Neural cell (in vitro differentiated cells): ENCODE results near the gene NTSR2. TPM values are rescaled to one million over a fixed set of nuclear protein-coding genes. Genes with fewer than 3 reads are reported as not detected.

Source experiments
- H2AFZ ChIP-seq: fragments of 200-600, 300-800 bp; sonication (generic), shearing (Covaris generic); 2 replicates; pipeline ENCODE4 v1.6.0; 2014; ENCODE audit warnings: low read depth, mild to moderate bottlenecking, antibody characterized with exemption, low read length, moderate library complexity
- H3F3A ChIP-seq: fragments of 200-600 bp; shearing (Covaris generic); 2 replicates; pipeline ENCODE4 v1.6.1; 2016; ENCODE audit warnings: mild to moderate bottlenecking, moderate library complexity, mixed read lengths, antibody characterized with exemption, low read length; ENCODE audit not compliant: insufficient read depth, poor library complexity, severe bottlenecking
- H3K27ac ChIP-seq: fragments of 200-600, 300-800 bp; sonication (generic), shearing (Covaris generic); 2 replicates; pipeline ENCODE4 v1.5.1; 2014; ENCODE audit warnings: mild to moderate bottlenecking, low read length, moderate library complexity
- H3K27me3 ChIP-seq: fragments of 300-800, 200-600 bp; sonication (generic), shearing (Covaris generic); 2 replicates; pipeline ENCODE4 v1.6.0; 2014; ENCODE audit warnings: mild to moderate bottlenecking, low read depth, low read length, moderate library complexity; ENCODE audit not compliant: insufficient read depth
- H3K36me3 ChIP-seq: fragments of 300-800, 200-600 bp; sonication (generic), shearing (Covaris generic); 2 replicates; pipeline ENCODE4 v1.5.1; 2014; ENCODE audit warnings: mild to moderate bottlenecking, antibody characterized with exemption, low read length, moderate library complexity; ENCODE audit not compliant: insufficient read depth
- H3K4me2 ChIP-seq: fragments of 300-800, 200-600 bp; sonication (generic), shearing (Covaris generic); 2 replicates; pipeline ENCODE4 v1.6.0; 2014; ENCODE audit warnings: mild to moderate bottlenecking, low read length
- H3K4me3 ChIP-seq: fragments of 300-800, 200-600 bp; sonication (generic), shearing (Covaris generic); 2 replicates; pipeline ENCODE4 v1.5.1; 2014; ENCODE audit warnings: mild to moderate bottlenecking, low read length, moderate library complexity
- H3K79me2 ChIP-seq: fragments of 200-600 bp; shearing (Covaris generic); replicated peaks from 2 replicates; pipeline ENCODE4 v1.6.0; 2014; ENCODE audit warnings: mild to moderate bottlenecking, low read length, moderate library complexity; ENCODE audit not compliant: insufficient read depth
- H3K9ac ChIP-seq: fragments of 300-800, 200-600 bp; sonication (generic), shearing (Covaris generic); 2 replicates; pipeline ENCODE4 v1.6.1; 2016; ENCODE audit warnings: mild to moderate bottlenecking, low read length, mixed read lengths
- H3K9me2 ChIP-seq: fragments of 200-600 bp; shearing (Covaris generic); 2 replicates; pipeline ENCODE4 v1.6.1; 2016; ENCODE audit warnings: mild to moderate bottlenecking, low read length, mixed read lengths; ENCODE audit not compliant: insufficient read depth
- H3K9me3 ChIP-seq: fragments of 200-600, 300-800 bp; sonication (generic), shearing (Covaris generic); 2 replicates; pipeline ENCODE4 v1.6.1; 2016; ENCODE audit warnings: mild to moderate bottlenecking, mixed run types, low read length, moderate library complexity, mixed read lengths
- H4K20me1 ChIP-seq: fragments of 200-600 bp; shearing (Covaris generic); 2 replicates; pipeline ENCODE4 v1.6.1; 2016; ENCODE audit warnings: mild to moderate bottlenecking, mixed run types; ENCODE audit not compliant: insufficient read depth
- CTCF ChIP-seq: fragments of 450-650 bp; IDR thresholded peaks from 2 replicates; pipeline ENCODE4 v1.5.1; 2014; ENCODE audit warnings: antibody characterized with exemption, mild to moderate bottlenecking, moderate library complexity; ENCODE audit not compliant: poor library complexity, severe bottlenecking
- EP300 ChIP-seq: fragments of 450-650 bp; conservative IDR thresholded peaks from 2 replicates; pipeline ENCODE4 v1.6.1; 2014; ENCODE audit warnings: antibody characterized with exemption, mild to moderate bottlenecking, moderate library complexity; ENCODE audit not compliant: poor library complexity, severe bottlenecking
- EZH2 ChIP-seq: fragments of 200-600, 300-800 bp; shearing (Covaris generic), sonication (generic); IDR thresholded peaks from 2 replicates; pipeline ENCODE4 v1.6.1; 2014; ENCODE audit warnings: antibody characterized with exemption, low read length, borderline replicate concordance, mild to moderate bottlenecking; ENCODE audit not compliant: insufficient read depth, poor library complexity, severe bottlenecking
- MXI1 ChIP-seq: fragments of 450-650 bp; conservative IDR thresholded peaks from 2 replicates; pipeline ENCODE4 v1.6.1; 2014; ENCODE audit warnings: antibody characterized with exemption, mild to moderate bottlenecking; ENCODE audit not compliant: poor library complexity, severe bottlenecking
- POLR2AphosphoS5 ChIP-seq: IDR thresholded peaks from 2 replicates; pipeline ENCODE4 v1.6.1; 2012
- RAD21 ChIP-seq: fragments of 450-650 bp; conservative IDR thresholded peaks from 2 replicates; pipeline ENCODE4 v1.6.1; 2014; ENCODE audit warnings: antibody characterized with exemption, mild to moderate bottlenecking, moderate library complexity
- REST ChIP-seq: IDR thresholded peaks from 2 replicates; pipeline ENCODE4 v1.6.1; 2012; ENCODE audit warnings: borderline replicate concordance
- SMC3 ChIP-seq: fragments of 450-650 bp; conservative IDR thresholded peaks from 2 replicates; pipeline ENCODE4 v1.6.1; 2014; ENCODE audit warnings: antibody characterized with exemption, mild to moderate bottlenecking, moderate library complexity; ENCODE audit not compliant: poor library complexity
- TAF1 ChIP-seq: IDR thresholded peaks from 2 replicates; pipeline ENCODE4 v1.6.1; 2012; ENCODE audit warnings: low read depth
- polyA plus RNA-seq: library from polyadenylated mRNA; depleted of rRNA; stranded (reverse); fragments of >200 nt; gene quantifications from 2 replicates; pipeline ENCODE4 v1.2.3, GENCODE V29; 2014

NTSR2 gene
- polyA plus RNA-seq, 1 donor from 2014 or later, result not detected

- no peaks in the 10 kb centered on the region for H3K79me2 ChIP-seq
- H3K4me3 ChIP-seq, result no peak overlapping the region
- H3K9me3 ChIP-seq, result no peaks in the 10 kb centered on the region
- H4K20me1 ChIP-seq, result no peaks in the 10 kb centered on the region
- H3K36me3 ChIP-seq, result no peaks in the 10 kb centered on the region
- H2AFZ ChIP-seq, result no peak overlapping the region
- no peaks in the 10 kb centered on the region for H3K9me2 ChIP-seq
- H3K27me3 ChIP-seq, result no peaks in the 10 kb centered on the region
- H3K4me2 ChIP-seq, result no peak overlapping the region
- H3F3A ChIP-seq, result no peaks in the 10 kb centered on the region
- no peak overlapping the region for H3K9ac ChIP-seq
- no peak overlapping the region for H3K27ac ChIP-seq
- TF ChIP-seq CTCF, result no peak
- TF ChIP-seq EZH2, result no peak
- TF ChIP-seq RAD21, result no peak
- TF ChIP-seq POLR2AphosphoS5, result no peak
- no peak for TF ChIP-seq TAF1
- TF ChIP-seq MXI1, result no peak
- no peak for TF ChIP-seq EP300
- no peak for TF ChIP-seq REST
- TF ChIP-seq SMC3, result no peak
These were observed 46.8 kb upstream of the NTSR2 start for GRCh38 chr2:11716689-11717321.

GRCh38 chr2:11715987-11716652 is 46.1 kb upstream of the NTSR2 start:
- no peaks in the 10 kb centered on the region for H3K9me2 ChIP-seq
- no peaks in the 10 kb centered on the region for H3K79me2 ChIP-seq
- no peak overlapping the region for H3K9ac ChIP-seq
- no peak for TF ChIP-seq SMC3
- no peak for TF ChIP-seq EZH2
- no peak for TF ChIP-seq EP300
- no peaks in the 10 kb centered on the region for H3F3A ChIP-seq
- no peak overlapping the region for H3K27ac ChIP-seq
- H4K20me1 ChIP-seq, result no peaks in the 10 kb centered on the region
- H2AFZ ChIP-seq, result no peak overlapping the region
- H3K9me3 ChIP-seq, result no peaks in the 10 kb centered on the region
- no peaks in the 10 kb centered on the region for H3K27me3 ChIP-seq
- H3K4me3 ChIP-seq, result no peak overlapping the region
- no peak overlapping the region for H3K4me2 ChIP-seq
- no peaks in the 10 kb centered on the region for H3K36me3 ChIP-seq
